ENCODE data around the gene TMEM184B.

The TMEM184B gene

GRCh38 chr22:38175206-38176118, 97.3 kb downstream of the TMEM184B start:
- DNase-seq, result no peak

GRCh38 chr22:38174626-38175025, 98.2 kb downstream of the TMEM184B start:
- no peak for DNase-seq

GRCh38 chr22:38173641-38173906, 99.2 kb downstream of the TMEM184B start:
- DNase-seq, result no peak

GRCh38 chr22:38172832-38173640, 99.8 kb downstream of the TMEM184B start:
- no peak for DNase-seq

GRCh38 chr22:38171927-38172831, 100.6 kb downstream of the TMEM184B start:
- peak; percentile 21 for DNase-seq

GRCh38 chr22:38170469-38170868, 102.3 kb downstream of the TMEM184B start:
- DNase-seq, result no peak

All from fibroblast of upper back skin (primary cell).